Astrocyte (in vitro differentiated cells and primary cell): ENCODE data around the gene ESPL1.

Experiments used
- EZH2 ChIP-seq: IDR thresholded peaks from 2 replicates; pipeline ENCODE4 v1.6.1; 2012; ENCODE audit warnings: mild to moderate bottlenecking, low read length, inconsistent platforms; ENCODE audit not compliant: insufficient read depth
- TF ChIP-seq, protein P1 (sequence below): IDR thresholded peaks from 2 replicates; pipeline ENCODE4 v1.5.1; 2011; ENCODE audit warnings: low read depth, mild to moderate bottlenecking, inconsistent platforms, low read length, moderate library complexity; ENCODE audit not compliant: insufficient read depth

DNA sequence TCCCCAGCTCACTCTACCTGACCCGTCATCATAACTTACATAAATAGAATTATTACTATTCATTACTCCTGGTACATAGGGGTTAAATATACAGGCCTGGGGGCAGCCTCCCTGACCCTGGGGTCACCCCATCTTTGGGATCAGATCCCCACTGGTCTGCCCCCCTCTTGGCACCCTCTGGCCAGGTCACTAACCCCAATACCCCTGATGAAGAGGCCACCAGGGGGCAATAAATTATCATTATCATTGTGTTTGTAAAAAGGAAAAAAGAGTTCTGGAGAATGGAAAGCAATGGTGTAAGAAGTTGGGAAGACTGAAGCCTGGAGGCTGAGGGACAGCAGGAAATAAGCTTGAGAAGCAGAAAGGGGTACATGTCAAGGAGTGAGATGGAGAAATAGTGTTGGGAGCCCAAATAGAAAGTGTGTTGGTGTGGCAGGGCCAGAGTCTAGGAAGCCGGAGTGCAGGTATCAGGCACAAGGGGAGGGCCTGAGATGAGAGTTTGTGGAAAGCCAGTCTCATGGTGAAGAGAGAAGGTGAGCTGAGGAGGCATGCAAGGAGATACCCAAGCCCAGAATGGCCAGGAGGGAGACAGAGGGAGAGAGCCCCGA is 59.4 kb downstream of the ESPL1 start:
- TF ChIP-seq EZH2 = no peak
- TF ChIP-seq, protein P1, sequence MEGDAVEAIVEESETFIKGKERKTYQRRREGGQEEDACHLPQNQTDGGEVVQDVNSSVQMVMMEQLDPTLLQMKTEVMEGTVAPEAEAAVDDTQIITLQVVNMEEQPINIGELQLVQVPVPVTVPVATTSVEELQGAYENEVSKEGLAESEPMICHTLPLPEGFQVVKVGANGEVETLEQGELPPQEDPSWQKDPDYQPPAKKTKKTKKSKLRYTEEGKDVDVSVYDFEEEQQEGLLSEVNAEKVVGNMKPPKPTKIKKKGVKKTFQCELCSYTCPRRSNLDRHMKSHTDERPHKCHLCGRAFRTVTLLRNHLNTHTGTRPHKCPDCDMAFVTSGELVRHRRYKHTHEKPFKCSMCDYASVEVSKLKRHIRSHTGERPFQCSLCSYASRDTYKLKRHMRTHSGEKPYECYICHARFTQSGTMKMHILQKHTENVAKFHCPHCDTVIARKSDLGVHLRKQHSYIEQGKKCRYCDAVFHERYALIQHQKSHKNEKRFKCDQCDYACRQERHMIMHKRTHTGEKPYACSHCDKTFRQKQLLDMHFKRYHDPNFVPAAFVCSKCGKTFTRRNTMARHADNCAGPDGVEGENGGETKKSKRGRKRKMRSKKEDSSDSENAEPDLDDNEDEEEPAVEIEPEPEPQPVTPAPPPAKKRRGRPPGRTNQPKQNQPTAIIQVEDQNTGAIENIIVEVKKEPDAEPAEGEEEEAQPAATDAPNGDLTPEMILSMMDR = no peak
